GM19455 (cell line): ENCODE data around the gene CDC45.
"Not testable (repeated sequence)": the region's sequence is repeated elsewhere in the genome, so short reads cannot be mapped to it uniquely, and the experiment has no call there.

Experiments used
- ATAC-seq: cut with Tn5 transposase; IDR thresholded peaks from one replicate; pipeline ENCODE4 v1.9.1; 2021; ENCODE audit not compliant: unreplicated experiment

CDC45 gene

DNA sequence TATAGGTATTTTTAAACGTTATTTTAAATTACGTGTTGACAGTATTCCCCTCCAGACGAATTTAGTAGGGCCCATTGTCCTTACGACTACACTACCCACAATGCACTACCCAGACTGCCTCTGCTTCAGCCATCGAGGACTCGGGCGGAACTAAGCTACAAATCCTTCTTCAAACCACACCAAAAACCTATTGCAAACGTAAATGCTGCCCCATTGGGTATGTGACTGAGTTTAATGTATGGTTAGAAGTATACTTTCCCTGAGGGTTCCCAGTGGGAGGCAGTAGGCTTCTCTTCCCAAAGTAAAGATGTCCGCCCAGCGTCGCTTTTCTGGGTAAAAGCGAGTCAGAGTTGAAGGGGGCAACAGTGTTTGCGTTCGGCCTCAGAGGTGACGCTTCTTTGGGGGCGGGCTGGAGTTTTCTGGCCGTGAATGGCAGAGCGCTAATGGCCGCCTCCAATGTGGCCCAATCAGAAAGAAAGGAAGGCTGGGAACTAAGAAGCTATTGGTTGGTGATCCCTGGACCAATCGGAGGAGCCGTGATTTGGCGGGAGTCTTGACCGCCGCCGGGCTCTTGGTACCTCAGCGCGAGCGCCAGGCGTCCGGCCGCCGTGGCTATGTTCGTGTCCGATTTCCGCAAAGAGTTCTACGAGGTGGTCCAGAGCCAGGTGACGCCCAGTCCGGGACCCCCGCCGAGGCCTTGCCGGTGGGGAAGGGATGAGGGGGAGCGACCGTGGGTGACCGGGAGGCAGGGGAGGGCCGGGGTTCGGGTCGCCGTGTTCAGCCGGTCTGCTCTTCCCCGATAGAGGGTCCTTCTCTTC lies at the start of gene CDC45:
TSS of gene CDC45 (plus strand) at position 566 of the 818 bp plus-strand sequence. CDS start at position 615, 49 bp downstream.
- ATAC-seq: peak; percentile 86

GRCh38 chr22:19429950-19430889 lies 49.5 kb upstream of the CDC45 start:
- no peak for ATAC-seq

GRCh38 chr22:19430890-19431541 lies 48.7 kb upstream of the CDC45 start:
- ATAC-seq: no peak

- peak; percentile 47 for ATAC-seq
Measured at GRCh38 chr22:19431649-19432132, 48.0 kb upstream of the CDC45 start, which contains the start of gene HIRA. TSS of gene HIRA (minus strand) at chr22:19431733. CDS start at chr22:19431476, 257 bp downstream.

- peak; percentile 75 for ATAC-seq
Measured at GRCh38 chr22:19432133-19432851, 47.4 kb upstream of the CDC45 start, which contains the start of gene MRPL40. TSS of gene MRPL40 (plus strand) at chr22:19432545. CDS start at chr22:19432555, 10 bp downstream.

DNA sequence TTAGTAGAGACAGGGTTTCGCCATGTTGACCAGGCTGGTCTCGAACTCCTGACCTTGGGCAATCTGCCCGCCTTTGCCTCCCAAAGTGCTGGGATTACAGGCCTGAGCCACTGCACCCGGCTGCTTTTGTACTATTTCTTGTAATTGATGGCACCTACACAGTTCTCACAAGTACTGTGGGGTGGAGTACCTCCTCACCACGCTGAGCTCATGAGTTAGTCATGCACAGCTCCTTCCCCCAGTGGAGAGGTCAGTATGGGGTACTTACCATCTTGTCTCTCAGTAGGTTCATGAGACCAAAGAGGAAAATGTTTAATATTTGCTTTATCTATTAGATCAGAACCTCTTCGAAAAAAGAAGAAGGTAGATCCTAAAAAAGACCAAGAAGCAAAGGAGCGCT lies 45.3 kb upstream of the CDC45 start:
- no peak for ATAC-seq

- no peak for ATAC-seq
Measured at GRCh38 chr22:19434829-19435580, 44.7 kb upstream of the CDC45 start.

GRCh38 chr22:19436444-19437161 lies 43.1 kb upstream of the CDC45 start:
- not testable (repeated sequence) for ATAC-seq

- ATAC-seq: no peak
Measured at GRCh38 chr22:19438298-19438697, 41.4 kb upstream of the CDC45 start.

- no peak for ATAC-seq
Measured at GRCh38 chr22:19440411-19441195, 39.1 kb upstream of the CDC45 start.

DNA sequence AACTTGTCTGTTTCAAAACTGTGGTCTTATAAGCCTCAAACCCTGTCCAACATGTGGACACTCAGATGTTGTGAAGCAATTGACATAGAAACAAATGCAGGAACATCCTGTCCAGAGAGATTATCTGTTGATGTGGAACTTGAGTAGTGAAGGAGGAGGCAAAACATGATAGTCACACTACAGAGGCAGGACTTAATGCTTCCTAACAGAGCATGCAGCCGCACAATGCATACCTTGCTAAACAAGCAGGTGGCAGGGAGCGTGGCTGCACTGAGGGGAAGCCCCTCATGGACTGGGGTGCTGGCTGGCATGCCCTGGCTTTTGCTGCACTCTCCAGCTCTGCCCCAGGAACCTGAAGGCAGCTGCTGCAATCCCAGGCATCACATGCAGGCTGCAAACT lies 37.6 kb upstream of the CDC45 start:
- ATAC-seq: no peak

GRCh38 chr22:19443544-19444211 lies 36.0 kb upstream of the CDC45 start:
- no peak for ATAC-seq

DNA sequence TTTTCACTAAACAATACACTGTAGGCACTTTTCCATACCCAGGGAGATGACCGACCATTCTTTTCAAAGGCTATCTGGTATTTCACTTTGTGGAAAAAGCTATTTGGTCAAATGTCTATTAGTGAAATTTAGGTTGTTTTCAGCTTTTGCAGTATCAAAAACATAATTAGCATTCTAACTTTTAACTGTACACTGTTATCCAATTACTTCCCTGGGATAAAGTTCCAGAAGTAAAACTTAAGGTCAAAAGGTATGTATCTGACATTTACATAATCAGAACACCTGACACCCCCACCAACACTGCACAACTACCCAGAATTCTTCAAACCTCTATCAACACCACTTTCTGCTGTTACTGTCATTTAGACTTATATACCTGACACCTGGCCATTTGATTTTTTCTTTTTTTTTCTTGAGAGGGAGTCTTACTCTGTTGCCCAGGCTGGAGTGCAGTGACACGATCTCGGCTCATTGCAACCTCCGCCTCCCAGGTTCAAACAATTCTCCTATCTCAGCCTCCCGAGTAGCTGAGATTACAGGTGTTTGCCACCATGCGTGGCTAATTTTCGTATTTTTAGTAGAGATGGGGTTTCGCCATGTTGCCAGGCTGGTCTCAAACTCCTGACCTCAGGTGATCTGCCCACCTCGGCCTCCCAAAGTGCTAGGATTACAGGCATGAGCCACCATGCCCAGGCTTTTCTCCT lies 34.3 kb upstream of the CDC45 start:
- not testable (repeated sequence) for ATAC-seq

DNA sequence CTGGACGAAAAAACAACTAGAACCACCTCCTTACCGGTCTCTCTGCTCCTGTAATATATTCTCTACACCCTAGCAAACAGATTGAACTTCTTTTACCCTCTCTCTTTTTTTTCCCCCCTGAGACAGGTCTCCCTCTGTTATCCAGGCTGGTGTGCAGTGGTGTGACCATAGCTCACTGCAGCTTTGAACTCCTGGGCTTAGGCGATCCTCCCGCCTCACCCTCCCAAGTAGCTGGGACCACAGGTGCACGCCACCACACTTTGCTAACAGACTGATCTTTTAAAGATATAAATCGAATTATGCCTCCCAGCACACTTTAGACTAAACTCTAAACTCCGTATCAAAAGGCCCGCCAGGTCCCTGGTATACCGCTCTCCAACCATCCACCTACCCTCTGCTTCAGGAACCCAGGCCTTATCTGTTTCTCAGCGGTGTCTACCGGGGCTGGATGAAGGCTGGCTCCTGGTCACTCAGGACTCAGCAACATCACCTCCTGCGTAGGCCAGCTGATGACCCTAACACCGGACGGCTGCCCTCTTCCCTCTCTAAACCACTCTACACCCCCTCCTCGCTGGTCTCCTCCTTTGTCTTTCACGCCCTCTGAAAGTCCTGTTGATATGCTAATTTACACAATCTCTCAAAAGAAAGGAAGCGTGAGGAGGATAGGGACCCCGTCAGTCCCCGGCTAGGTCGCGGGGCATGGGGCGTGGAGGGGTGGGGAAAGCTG lies 33.0 kb upstream of the CDC45 start:
- ATAC-seq: no peak

DNA sequence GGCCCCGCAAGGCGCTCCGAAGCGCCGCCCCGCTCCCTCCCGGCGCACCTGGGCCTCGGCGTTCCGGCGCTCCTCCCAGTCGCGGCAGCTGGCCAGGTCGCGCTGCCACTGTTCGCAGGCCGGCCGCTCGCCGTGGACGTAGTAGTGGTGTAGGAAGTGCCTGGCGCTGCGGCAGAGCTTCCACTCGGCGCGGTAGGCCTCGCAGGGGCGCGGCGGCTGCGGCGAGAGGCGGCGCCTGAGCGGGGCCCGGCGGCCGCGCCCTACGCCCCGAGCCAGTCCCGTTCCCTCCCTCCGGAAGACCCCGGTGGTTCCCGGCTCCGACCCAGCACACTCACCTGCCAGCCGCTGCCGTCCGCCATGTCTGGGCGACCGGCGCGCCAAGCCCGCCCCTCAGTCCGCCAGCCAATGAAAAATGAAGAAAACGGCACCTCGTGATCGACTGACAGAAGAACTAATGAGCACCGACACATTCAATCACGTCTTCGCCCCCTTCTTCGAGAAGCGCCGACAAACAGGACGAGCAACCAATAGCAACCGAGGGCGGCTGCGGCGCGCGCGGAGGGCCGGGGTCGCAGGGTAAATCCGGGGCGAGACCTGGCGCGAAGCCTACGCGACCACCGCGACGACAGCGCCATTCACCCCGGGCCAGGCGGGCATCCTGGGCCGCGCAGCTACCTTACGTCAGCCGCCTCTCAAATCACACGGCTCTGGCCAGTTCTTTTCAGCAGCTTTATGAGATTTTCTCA lies 32.2 kb upstream of the CDC45 start, which contains the start of gene C22orf39:
TSS of gene C22orf39 (minus strand) at position 382 of the 746 bp plus-strand sequence. CDS start at position 359, 23 bp downstream.
- peak; percentile 73 for ATAC-seq
